ENCODE results near the gene NEK4. TPM values are rescaled to one million over a fixed set of nuclear protein-coding genes. Genes with fewer than 3 reads are reported as not detected.

Gene NEK4
- polyA plus RNA-seq, 1 of the 3 experiments (the other 2 are of a cell fraction): 8.8 TPM

GRCh38 chr3:52809662-52810377 is 39.1 kb upstream of the NEK4 start:
- Histone ChIP-seq H3K4me3 (ENCODE audit: low read depth in 2 of 2, low read length in 1 of 2) (no peak overlapping the region), H3F3A (replicated peaks; ENCODE audit: insufficient read depth) (no peaks in the 10 kb centered on the region), H3K27ac (ENCODE audit: low read depth in 2 of 2, low read length in 1 of 2) (no peak overlapping the region), H3K27me3 (ENCODE audit: insufficient read depth) (no peaks in the 10 kb centered on the region), H2AFZ (ENCODE audit: low read depth) (no peak overlapping the region), H3K36me3 (replicated peaks in 1 of 2; ENCODE audit: control insufficient read depth in 1 of 2, insufficient read depth in 2 of 2, low read length in 1 of 2) (no peaks in the 10 kb centered on the region), H3K4me1 (ENCODE audit: control insufficient read depth in 1 of 2, insufficient read depth in 2 of 2, low read depth in 1 of 2, low read length in 1 of 2) (no peaks in the 10 kb centered on the region; a peak in 1 of 4 replicates), H4K20me1 (ENCODE audit: insufficient read depth) (no peaks in the 10 kb centered on the region), H3K79me2 (ENCODE audit: insufficient read depth) (no peaks in the 10 kb centered on the region), H3K9me3 (no peaks in the 10 kb centered on the region), H3K9me2 (no peaks in the 10 kb centered on the region), H3K4me2 (no peak overlapping the region), H3K9ac (no peak overlapping the region)
- CTCF ChIA-PET: interaction anchor here (1.5 to 1.6 kb wide), 2 partner anchors 11 to 19 kb away, joined by 3 to 6 read pairs; no protein-coding TSS in a partner anchor
- TF ChIP-seq TAF1 (IDR thresholded peaks at IDR 0.05; ENCODE audit: borderline replicate concordance, low read depth, low read length) (no peak), TCF12 (IDR thresholded peaks at IDR 0.05) (no peak), CHD2 (IDR thresholded peaks at IDR 0.05; ENCODE audit: low read length, partially characterized antibody) (no peak), EZH2phosphoT487 (IDR thresholded peaks at IDR 0.05; ENCODE audit: borderline replicate concordance, low read depth) (no peak), RFX5 (IDR thresholded peaks at IDR 0.05; ENCODE audit: low read length) (no peak), SMC3 (IDR thresholded peaks at IDR 0.05; ENCODE audit: low read depth, low read length) (no peak), SIN3A (IDR thresholded peaks at IDR 0.05; ENCODE audit: borderline replicate concordance, low read depth, low read length) (no peak), GABPA (IDR thresholded peaks at IDR 0.05; ENCODE audit: low read depth) (no peak), RXRA (IDR thresholded peaks at IDR 0.05; ENCODE audit: borderline replicate concordance, low read depth) (no peak), PBX3 (IDR thresholded peaks at IDR 0.05) (no peak), RAD21 (IDR thresholded peaks at IDR 0.05; ENCODE audit: low read length) (no peak), RCOR1 (IDR thresholded peaks at IDR 0.05; ENCODE audit: low read length) (no peak), NFIC (IDR thresholded peaks at IDR 0.05; ENCODE audit: borderline replicate concordance) (no peak), TEAD4 (IDR thresholded peaks at IDR 0.05; ENCODE audit: borderline replicate concordance, insufficient read depth) (no peak)
- TF ChIP-seq, protein P1, sequence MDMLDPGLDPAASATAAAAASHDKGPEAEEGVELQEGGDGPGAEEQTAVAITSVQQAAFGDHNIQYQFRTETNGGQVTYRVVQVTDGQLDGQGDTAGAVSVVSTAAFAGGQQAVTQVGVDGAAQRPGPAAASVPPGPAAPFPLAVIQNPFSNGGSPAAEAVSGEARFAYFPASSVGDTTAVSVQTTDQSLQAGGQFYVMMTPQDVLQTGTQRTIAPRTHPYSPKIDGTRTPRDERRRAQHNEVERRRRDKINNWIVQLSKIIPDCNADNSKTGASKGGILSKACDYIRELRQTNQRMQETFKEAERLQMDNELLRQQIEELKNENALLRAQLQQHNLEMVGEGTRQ (IDR thresholded peaks at IDR 0.05; ENCODE audit: borderline replicate concordance, low read depth, low read length): no peak
- TF ChIP-seq, protein P2, sequence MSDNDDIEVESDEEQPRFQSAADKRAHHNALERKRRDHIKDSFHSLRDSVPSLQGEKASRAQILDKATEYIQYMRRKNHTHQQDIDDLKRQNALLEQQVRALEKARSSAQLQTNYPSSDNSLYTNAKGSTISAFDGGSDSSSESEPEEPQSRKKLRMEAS (IDR thresholded peaks at IDR 0.05; ENCODE audit: low read depth): no peak
- POLR2A ChIA-PET: no interaction called here
- no peak for DNase-seq
- 42% methylated on average over 4 of the region's 7 CpGs for WGBS (ENCODE audit: low lambda C conversion rate)

- Histone ChIP-seq H3K4me1 (ENCODE audit: control insufficient read depth in 1 of 2, insufficient read depth in 2 of 2, low read depth in 1 of 2, low read length in 1 of 2) (no peaks in the 10 kb centered on the region; a peak in 1 of 4 replicates), H3K4me3 (ENCODE audit: low read depth in 2 of 2, low read length in 1 of 2) (no peak overlapping the region), H3K4me2 (no peak overlapping the region), H3K79me2 (ENCODE audit: insufficient read depth) (no peaks in the 10 kb centered on the region), H3K27me3 (ENCODE audit: insufficient read depth) (no peaks in the 10 kb centered on the region), H3F3A (replicated peaks; ENCODE audit: insufficient read depth) (no peaks in the 10 kb centered on the region), H3K27ac (ENCODE audit: low read depth in 2 of 2, low read length in 1 of 2) (no peak overlapping the region), H4K20me1 (ENCODE audit: insufficient read depth) (no peaks in the 10 kb centered on the region), H3K9me3 (no peaks in the 10 kb centered on the region), H3K9ac (no peak overlapping the region), H3K9me2 (no peaks in the 10 kb centered on the region), H2AFZ (ENCODE audit: low read depth) (no peak overlapping the region), H3K36me3 (replicated peaks in 1 of 2; ENCODE audit: control insufficient read depth in 1 of 2, insufficient read depth in 2 of 2, low read length in 1 of 2) (no peaks in the 10 kb centered on the region)
- WGBS (ENCODE audit: low lambda C conversion rate): 15% methylated on average over 2 of the region's 2 CpGs
- ChIA-PET POLR2A (no interaction called here), CTCF (interaction anchor here (1.6 kb wide), 1 partner anchor 12 kb away, joined by 6 read pairs; no protein-coding TSS in a partner anchor)
- DNase-seq: no peak
- TF ChIP-seq ZBTB33 (IDR thresholded peaks at IDR 0.05; ENCODE audit: borderline replicate concordance, low read depth): no peak
- no peak for TF ChIP-seq JUND (IDR thresholded peaks at IDR 0.05)
- no peak for TF ChIP-seq REST (IDR thresholded peaks at IDR 0.05; ENCODE audit: low read depth, low read length)
- no peak for TF ChIP-seq SMC3 (IDR thresholded peaks at IDR 0.05; ENCODE audit: low read depth, low read length)
- no peak for TF ChIP-seq FOXM1 (IDR thresholded peaks at IDR 0.05; ENCODE audit: low read depth)
- TF ChIP-seq POLR2AphosphoS5 (IDR thresholded peaks at IDR 0.05; ENCODE audit: low read depth, low read length): no peak
Observed at GRCh38 chr3:52809149-52809548, 38.4 kb upstream of the NEK4 start.
